HG02678 (cell line): ENCODE measurements around the gene GNB1.
A peak's percentile ranks its signal among the peaks of the same experiment; 100 is the strongest.

Experiments
- ATAC-seq: cut with Tn5 transposase; IDR thresholded peaks from one replicate; pipeline ENCODE4 v1.9.1; 2021; ENCODE audit warnings: mild to moderate bottlenecking, moderate library complexity; ENCODE audit not compliant: unreplicated experiment

GNB1 gene

DNA sequence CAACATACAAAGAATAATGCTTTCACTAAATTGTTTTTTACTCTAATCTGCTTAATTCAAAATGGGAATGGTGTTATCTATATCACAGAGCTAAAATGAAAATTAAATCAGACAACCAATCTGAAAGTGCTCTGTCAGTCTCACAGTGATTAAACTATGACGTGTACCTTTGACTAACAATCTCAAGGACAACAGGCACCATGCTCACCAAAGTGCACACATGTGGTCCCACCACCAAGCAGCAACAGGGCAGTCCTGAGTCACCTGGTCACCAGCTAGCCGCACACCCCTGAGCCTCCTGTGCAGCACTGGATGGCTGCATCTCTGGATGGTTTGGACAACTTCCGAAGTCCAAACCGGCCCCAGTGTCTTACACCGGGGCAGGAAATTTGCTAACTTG lies 58.1 kb downstream of the GNB1 start:
- ATAC-seq, result no peak

- ATAC-seq, result no peak
These were observed 58.7 kb downstream of the GNB1 start for GRCh38 chr1:1832166-1832565.

DNA sequence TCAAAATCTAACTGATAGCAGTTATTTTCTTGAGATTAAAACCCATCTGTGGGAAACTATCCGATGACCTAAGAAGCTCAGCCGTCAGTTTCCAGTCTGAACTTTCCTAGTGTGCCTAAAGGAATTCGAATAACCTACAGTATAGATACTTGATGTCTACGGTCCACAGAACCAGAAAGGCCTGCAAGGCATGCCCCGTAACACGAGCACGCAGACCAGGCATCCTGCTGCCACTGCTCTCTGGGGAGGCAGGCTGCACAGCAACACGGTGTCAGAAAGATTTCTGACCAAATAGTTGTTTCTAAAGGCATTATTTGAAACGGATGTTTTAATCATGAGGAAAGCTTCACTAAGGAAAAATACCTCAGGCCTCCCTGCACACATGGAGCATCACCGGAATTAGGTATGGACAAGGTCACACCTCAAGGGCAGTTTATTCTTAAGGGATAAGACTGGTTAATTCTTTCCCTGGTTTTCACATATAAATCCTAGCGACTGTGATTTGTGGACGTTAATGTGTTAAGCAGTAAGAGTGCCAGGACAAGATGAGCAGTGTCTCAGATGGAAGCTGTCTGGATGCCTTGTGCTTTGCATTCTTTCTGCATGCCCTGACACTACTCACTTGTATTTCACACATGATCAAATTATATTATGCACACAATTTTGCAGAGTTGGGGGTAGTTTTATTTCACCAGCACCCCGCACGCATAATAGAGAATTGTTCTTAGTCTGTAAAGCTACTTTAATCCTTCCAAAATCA lies 63.6 kb downstream of the GNB1 start:
- no peak for ATAC-seq

DNA sequence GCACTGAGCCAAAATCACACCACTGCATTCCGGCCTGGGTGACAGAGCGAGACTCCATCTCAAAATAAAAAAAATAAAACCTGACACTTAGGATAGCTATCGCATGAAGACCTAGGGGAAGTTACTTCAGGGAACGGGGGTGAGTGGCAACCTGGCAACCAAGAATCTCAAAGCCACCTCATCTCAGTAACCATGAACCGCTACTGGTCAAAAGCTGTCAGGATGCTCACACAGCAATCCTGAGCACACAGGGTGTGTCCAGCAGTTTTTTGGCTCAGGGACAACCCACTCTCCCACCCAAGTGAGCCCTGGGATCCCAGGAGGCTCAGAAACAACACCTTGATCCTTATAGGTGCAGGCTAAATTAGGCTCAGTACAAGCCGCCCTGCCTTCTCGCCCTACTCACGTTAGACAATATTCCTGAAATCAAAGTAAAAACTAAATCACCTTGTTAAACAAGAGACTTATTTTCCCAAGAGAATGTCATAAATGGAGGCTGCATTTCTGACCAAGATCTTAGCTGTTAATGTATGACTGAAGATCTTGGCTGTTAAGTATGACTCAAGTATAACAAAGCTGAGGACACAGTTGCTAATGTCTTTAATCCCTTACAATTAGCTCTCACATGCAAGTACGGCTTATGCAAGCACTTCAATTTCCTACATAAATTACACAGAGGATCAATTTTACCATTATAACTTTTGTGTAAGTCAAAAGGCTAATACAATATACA lies 64.4 kb downstream of the GNB1 start:
- ATAC-seq, result no peak

DNA sequence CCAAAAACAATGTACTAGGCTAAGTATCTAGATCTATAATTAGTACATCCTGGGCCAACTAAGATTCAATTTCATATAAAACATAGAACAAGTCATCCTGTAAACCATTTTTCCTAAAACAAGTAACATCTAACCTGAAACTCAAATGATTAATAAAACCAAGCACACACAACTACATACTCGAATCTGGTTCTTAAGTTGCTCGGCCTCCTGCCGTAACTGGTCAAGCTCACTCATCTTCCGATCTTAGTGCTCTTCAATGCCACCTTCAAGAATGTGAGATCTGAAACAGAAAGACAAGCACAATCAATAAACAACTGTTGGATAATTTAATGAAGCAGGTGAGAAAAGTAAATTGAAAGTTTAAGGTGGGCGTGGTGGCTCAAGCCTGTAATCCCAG lies 65.7 kb downstream of the GNB1 start:
- ATAC-seq, result no peak

- no peak for ATAC-seq
These were observed 71.1 kb downstream of the GNB1 start for GRCh38 chr1:1819762-1820161.

GRCh38 chr1:1817221-1817620 lies 73.7 kb downstream of the GNB1 start:
- ATAC-seq, result no peak

- ATAC-seq, result no peak
These were observed 75.1 kb downstream of the GNB1 start for GRCh38 chr1:1815606-1816281.

- ATAC-seq, result no peak
These were observed 81.4 kb downstream of the GNB1 start for GRCh38 chr1:1809489-1809888.

GRCh38 chr1:1808206-1808605 lies 82.7 kb downstream of the GNB1 start:
- no peak for ATAC-seq

DNA sequence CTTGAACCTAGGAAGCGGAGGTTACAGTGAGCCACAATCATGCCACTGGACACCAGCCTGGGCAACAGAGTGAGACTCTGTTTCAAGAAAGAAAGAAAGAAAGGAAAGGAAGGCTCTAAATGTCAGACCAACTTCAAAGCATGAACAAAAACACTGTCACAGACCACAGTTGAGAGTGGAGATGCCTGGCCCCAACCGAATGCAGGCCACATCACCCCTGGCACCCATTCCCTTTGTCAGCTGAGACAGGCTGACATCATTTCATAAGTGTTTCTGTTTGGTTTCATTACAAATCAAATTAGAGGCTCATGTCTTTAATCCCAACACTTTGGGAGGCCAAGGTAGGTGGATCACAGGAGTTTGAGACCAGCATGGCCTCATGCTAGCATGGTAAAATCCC lies 84.0 kb downstream of the GNB1 start:
- ATAC-seq, result no peak

- ATAC-seq, result no peak
These were observed 86.6 kb downstream of the GNB1 start for GRCh38 chr1:1804301-1804700.

DNA sequence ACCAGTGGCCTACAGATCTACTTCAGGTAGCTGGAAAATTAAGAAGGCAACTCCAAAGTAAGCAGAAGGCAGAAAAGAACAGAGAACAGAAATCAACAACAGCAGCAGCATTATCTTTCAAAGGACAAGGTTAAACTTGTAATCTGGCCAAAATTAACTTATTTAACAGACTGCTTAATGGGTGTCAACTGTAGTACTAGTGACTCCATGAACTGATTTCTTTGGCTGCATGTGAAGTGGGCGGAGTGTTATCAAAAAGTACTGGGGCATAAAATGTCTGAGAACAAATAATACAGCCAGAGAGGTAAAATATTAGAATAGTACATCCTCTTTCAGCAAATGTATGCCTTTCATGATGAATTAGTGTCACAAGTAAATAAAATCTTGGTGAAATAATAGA lies 88.0 kb downstream of the GNB1 start:
- no peak for ATAC-seq

DNA sequence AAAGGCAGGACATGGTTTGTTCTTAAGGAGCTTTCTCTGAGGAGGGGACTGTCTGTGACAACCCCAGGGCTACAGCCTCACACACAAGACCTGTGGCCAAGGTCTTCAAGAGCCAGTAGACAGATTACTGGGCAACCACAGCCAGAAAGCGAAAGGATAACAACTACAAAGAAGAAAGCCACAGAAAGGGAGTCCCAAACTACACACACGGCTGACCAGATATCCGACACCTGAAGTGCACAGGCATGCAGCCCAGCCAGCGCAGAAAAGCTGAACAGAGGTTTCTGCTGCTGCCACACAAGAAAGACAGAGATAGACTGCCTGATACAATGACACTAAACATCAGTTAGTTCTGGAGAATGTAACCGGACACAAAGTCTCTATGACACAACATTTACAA lies 91.2 kb downstream of the GNB1 start:
- peak; percentile 78 for ATAC-seq

- ATAC-seq, result no peak
These were observed 93.1 kb downstream of the GNB1 start for GRCh38 chr1:1797731-1798341.

- no peak for ATAC-seq
These were observed 94.4 kb downstream of the GNB1 start for GRCh38 chr1:1796466-1796865.

- ATAC-seq, result no peak
These were observed 95.9 kb downstream of the GNB1 start for GRCh38 chr1:1794999-1795398.

GRCh38 chr1:1793481-1794244 lies 97.2 kb downstream of the GNB1 start:
- no peak for ATAC-seq

GRCh38 chr1:1788646-1789431 lies 102.0 kb downstream of the GNB1 start:
- no peak for ATAC-seq

DNA sequence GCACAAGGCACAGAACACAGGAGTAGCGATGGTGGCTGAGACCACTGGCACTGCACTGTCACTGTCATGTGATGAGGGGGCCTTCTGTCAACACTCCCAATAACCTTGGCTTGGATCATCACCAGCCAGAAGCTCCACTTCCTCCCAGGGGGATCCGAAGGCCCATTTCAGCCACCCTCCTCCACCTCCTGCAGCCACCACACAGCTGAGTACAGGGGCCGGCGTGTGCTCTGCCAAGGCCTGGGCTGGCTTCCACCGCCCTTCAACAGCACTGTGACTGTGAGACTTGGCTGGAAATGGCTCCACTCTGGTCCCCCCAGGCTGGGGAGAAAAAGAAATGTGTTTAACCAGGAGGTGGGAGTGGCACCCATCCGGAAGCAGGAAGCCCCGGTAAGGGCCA lies 102.8 kb downstream of the GNB1 start:
- ATAC-seq, result no peak
